Measurements from ENCODE around the gene SPON1. TPM values are rescaled to one million over a fixed set of nuclear protein-coding genes. Genes with fewer than 3 reads are reported as not detected.
"Not testable (repeated sequence)": the region's sequence is repeated elsewhere in the genome, so short reads cannot be mapped to it uniquely, and the experiment has no call there.

The SPON1 gene
- total RNA-seq, 1 donor from 2014 or later, result not detected

DNA sequence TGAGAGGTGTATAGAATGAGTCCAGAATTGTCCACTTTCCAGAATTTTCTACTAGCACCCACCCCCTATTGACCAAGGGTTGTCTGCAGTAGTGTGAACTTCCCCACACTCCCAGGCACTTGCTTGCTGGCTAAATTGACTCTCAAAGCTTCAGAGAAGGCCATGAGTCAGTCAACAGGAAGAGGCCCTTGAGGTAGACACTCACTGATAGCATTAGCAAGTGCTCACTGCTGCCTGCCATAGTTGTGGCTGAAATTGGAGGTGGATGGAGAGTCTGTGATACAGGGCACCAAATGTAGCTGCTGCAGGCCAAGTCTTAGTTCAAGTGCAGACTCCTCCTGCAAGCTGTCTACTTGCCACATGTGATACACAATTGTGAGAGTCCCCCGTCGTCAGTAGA is 156.8 kb downstream of the SPON1 start:
- DNase-seq (ENCODE audit: low read depth, low spot score), result no peak

DNA sequence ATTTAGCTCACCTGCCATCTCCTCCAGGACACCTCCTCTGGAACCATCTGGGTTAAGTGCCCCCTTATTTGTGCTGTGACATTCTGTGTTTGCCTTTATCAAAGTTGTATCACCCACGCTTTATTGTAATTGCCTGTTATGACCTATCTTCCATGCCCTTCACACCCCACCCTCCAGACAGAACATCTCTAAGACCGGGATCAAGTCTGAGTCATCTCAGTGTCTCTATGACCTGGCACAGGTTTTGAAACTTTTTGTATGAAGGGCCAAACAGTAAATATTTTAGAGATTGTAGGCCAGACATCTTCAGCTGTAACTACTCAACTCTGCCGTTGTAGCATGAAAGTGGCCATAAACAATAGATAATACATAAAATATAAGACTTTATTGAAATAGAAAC is 161.8 kb downstream of the SPON1 start:
- DNase-seq (ENCODE audit: low read depth, low spot score), result no peak

DNA sequence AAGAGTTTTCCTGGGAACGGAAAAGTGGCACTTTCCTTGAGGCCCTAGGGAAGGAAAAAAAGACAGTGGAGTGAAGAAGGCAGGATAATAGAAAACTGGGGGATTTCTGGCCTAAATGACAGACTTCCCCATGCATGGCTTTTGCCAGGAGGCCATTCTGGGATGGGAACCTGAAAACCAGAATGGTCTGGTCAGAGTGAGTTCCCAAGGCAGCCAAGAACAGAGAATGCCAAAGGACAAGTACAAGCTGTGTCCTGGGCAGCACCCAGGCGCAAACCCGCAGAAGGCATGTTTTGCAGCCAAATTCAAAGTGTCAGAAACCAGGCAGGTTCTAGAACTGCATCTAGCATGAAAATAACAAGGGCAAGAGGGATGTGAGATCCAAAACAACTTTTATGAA is 162.4 kb downstream of the SPON1 start:
- no peak for DNase-seq (ENCODE audit: low read depth, low spot score)

DNA sequence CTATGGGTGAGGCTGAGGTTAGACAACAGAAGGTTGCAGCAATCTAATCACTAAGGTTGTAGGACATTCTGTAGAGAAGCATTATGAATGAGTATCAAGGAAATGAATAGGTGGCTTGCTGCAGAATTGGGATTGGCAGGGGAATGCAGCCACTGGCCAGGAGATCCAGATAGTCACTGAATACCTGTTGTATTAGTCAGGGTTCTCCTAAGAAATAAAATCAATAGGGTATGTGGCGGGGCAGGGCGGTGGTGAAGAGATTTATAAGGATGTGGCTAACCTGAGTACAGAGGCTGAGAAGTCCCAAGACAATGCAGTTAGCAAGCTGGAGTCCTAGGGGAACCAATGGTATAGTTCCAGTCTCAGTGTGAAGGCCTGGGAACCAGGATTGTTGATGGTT is 163.0 kb downstream of the SPON1 start:
- no peak for DNase-seq (ENCODE audit: low read depth, low spot score)

DNA sequence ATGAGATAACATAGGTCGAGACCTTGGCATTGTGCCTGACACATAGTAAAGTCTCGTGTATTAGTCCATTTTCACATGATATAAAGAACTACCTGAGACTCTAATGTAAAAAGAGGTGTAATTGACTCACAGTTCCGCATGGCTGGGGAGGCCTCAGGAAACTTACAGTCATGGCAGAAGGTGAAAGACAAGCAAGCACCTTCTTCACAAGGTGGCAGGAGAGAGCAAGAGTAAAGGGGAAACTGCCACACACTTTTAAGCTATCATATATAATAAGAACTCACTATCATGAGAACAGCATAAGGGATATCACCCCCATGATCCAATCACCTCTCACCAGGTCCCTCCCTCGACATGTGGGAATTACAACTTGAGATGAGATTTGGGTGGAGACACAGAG is 165.2 kb downstream of the SPON1 start:
- DNase-seq (ENCODE audit: low read depth, low spot score), result no peak

DNA sequence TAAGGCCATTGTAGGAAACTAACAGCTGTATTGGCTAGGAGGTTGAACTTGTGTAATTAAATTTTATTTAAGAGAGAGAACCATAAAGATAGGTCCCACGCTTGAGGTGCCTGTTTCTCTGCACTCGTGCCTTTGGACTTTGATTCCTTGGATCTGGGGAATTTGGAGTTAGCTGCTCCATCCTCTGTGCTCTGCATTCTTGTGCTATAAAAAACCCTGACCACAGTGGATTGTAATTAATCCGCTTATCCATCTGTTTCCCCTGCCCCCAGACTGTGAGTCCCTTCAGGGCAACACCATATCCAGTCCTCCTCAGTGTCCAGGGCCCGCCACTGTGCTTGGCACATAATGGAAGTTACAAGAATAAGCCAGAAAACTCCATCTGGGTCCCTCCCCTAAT is 169.8 kb downstream of the SPON1 start:
- DNase-seq (ENCODE audit: low read depth, low spot score), result no peak

DNA sequence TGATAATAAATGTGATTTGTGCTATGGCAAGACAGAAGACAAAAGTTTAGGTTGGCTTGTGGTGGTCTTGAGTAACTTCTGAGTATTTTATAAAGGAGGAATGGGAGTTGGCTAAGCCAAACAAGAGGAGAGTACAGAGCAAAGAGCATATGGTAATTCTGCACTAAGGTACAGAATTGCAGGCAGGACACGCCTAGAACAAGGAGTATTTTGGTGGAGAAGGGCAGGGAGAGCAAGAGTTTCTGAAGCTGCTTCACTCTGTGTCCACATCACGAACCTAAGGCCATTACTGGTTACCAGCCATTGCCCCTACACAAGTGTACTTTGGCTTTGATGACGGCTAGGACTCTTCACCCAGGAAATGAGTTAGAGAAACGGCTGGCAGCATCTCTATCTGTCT is 170.9 kb downstream of the SPON1 start:
- DNase-seq (ENCODE audit: low read depth, low spot score), result no peak

DNA sequence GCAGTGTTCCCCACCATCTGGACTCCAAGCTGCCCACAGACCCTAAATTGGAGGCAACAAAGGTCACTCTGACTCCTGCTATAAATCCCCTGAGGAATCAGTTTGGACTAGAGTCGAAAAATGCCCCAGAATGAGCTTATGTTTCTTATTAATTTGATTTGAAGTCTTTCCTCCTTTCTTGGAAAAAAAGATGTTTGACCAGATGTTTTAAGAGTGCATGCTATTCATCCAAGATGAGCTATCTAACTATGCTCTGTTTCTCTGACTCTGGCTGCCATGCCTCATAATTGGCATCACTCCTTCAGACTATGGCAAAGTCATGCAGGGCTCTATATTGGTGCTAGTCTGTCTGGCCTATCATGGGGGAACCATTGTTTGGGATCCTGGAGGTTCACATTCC is 174.0 kb downstream of the SPON1 start:
- no peak for DNase-seq (ENCODE audit: low read depth, low spot score)

DNA sequence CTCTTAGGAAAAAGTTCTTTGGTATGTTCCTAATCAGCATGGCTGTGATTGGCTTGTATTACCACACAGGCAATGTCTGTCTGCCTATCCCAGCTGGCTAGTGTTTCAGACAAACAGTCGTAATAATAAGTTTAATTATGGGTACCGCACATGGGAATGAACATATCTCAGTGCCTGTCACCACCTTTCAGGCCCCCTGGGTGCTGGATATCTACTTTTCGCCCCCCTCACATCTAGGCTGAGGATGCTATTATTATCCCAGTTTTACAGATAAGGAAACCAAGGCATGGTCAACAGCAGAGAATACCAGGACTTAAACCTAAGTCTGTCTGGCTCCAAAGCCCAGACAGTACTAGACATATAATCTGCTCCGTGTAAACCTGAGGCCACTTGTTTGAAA is 174.8 kb downstream of the SPON1 start:
- DNase-seq (ENCODE audit: low read depth, low spot score), result no peak

DNA sequence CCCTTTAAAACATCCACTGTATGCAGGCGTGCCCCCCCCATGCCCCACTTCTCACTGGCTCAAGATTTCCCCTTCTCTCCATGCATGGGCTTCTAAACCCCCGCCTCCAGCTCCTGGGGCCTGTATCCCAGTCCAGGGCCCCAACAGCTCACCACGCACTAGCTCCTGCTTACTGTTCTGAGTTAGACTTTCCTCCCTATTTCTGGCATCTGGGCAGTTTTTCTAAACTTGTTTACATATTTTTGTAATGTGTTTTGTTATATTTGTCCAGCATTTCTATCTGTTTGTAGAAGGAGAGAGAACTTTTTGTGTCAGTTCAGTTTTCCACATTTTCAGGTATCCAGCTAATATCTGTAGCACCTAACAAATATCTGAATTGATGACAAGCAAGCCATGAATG is 178.5 kb downstream of the SPON1 start:
- DNase-seq (ENCODE audit: low read depth, low spot score), result no peak

DNA sequence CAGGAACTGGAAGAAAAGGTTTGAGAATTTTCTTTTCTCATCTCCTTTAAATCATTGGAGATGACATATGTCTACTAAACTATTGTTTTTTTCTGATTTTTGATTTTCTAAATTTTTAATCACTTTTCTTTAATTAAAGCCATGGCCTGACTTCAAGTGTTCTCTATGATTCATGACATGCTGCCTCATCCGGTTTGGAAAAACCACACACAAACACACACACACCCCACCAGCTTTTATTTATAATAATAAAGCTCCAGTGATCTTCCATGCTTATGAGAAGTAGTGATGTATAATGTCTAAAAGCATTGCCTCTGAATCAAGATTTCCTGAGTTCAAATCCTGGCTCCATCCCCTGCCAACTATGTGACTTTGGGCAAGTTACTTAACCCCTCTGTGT is 179.2 kb downstream of the SPON1 start:
- no peak for DNase-seq (ENCODE audit: low read depth, low spot score)

DNA sequence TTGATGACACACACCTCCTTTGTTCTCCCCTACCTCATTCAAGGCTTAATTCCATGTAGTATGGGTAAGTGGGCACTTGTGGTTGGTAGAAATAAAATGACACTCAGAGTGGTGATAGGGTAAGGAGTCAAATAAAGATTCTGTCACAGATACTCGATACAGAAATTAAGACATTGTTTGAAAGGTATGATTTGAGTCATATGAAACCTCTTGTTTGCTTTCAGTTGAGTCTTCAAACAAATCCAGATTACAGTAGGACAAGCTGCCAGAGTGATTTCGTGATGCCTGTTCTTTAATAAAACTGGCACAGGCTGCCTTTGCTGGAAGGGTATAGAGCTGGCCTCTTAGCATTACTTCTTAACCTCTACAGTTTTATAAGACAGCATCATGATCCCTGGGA is 182.4 kb downstream of the SPON1 start:
- no peak for DNase-seq (ENCODE audit: low read depth, low spot score)

DNA sequence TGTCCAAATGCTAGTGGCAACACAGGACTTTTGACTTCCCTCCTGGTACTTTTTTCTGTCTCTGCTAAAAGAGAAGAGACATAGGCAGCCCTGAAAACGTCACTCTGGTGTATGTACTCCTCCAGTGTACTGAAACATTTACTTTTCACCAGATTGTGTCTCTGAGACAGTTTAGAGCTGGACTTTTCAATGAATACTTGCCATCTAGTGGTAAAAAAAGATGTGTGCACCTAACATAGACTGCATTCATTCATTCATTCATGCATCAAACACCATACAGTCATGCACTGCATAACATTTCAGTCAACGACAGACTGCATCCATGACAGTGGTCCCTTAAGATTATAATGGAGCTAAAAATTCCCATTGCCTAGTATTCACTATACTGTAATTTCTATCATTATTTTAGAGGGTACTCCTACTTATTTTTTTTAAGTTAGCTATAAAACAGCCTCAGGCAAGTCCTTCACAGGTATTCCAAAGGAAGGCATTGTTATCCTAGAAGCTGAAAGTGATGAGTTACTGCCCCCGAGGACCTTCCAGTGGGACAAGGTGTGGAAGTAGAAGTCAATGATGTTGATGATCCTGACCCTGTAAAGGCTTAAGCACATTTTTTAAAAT is 186.2 kb downstream of the SPON1 start:
- no peak for DNase-seq (ENCODE audit: low read depth, low spot score)

DNA sequence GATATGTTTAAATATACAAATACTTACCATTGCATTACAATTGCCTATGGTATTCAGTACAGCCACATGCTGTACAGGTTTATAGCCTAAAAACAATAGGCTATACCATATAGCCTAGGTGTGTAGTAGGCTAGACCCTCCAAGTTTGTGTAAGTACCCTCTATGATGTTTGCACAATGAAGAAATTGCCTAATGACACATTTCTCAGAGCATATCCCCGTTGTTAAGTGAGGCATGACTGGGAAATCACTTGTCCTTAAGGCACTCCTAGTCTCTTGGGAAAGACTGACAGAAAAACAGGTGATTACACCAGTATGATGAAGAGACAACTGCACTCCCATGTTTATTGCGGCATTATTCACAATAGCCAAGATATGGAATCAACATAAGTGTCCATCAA is 187.2 kb downstream of the SPON1 start:
- DNase-seq (ENCODE audit: low read depth, low spot score), result no peak

DNA sequence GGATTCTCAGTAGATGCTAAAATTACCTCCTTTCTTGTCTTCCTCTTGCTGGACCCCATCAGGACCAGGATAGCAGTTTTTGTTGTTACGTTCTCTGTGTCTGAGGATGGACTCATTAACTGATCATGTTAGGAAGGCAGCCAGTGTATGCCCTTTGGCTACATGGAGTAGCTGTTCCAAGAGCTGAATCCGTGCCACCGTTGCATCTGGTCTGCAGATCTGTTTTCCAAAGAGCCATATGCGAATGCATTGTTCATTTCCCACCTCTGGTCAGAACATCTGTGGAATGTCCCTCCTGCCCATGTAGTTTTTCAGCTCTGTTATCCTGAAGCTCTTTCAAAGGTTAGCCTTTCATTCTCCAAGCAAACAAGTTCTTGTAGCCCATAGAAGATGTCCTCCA is 188.4 kb downstream of the SPON1 start:
- no peak for DNase-seq (ENCODE audit: low read depth, low spot score)

DNA sequence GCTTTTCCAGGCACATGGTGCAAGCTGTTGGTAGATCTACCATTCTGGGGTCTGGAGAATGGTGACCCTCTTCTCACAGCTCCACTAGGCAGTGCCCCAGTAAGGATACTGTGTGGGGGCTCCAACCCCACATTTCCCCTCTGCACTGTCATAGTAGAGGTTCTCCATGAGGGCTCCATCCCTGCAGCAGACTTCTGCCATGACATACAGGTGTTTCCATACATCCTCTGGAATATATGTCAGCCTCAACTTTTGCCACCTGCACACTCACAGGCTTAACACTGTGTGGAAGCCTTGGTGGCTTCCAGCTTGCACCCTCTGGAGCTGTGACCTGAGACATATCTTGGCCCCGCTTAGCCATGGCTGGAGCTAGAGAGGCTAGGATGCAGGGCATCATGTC is 191.6 kb downstream of the SPON1 start:
- not testable (repeated sequence) for DNase-seq (ENCODE audit: low read depth, low spot score)

DNA sequence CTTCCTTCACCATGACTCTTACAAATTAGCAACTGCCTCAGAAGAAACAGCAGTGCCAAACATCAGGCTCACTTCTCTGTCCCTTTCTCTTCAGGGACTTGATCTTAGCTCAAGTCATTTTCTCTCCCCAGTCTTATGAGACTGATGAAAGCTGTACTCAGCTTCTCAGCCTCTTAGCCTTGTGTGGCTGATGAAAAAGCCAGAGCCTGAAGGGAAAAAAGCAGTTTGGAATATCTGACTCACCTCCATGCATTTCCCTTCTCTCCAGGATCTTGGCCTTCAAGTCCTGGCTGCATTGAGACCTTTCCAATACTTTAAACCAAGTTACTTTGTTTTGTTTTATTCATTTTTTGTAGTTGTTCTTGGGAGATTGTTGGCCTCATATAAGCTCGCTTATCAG is 195.9 kb downstream of the SPON1 start:
- DNase-seq (ENCODE audit: low read depth, low spot score), result no peak

DNA sequence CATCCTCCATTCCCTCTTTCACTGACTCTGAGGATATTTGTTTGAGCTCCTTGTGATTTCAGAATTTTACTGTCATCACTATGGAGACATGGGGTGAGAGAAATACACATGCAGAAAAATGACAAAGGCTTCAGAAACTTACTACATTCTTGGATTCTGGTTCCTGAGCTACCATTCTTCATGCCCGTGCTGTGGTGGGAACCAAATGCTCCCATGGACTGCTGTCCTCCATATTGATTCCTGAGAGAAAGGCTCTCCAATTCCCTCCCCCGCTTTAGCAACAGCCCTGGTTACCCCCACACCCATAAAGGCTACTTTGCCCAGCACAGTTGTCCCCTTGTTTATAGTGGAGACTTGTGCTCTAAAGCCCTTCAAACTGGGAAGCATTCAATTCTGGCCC is 201.1 kb downstream of the SPON1 start:
- DNase-seq (ENCODE audit: low read depth, low spot score), result no peak

DNA sequence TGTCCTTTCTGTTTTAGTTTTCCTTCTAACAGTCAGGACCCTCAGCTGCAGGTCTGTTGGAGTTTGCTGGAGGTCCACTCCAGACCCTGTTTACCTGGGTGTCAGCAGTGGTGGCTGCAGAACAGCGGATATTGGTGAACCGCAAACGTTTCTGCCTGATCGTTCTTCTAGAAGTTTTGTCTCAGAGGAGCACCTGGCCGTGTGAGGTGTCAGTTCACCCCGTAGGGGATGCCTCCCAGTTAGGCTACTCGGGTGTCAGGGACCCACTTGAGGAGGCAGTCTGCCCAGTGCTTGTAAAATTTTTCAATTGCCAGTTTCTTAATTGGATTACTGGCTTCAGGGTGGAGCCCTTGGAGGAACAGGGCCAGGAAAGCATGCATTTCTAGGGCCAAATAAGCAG is 211.2 kb downstream of the SPON1 start:
- not testable (repeated sequence) for DNase-seq (ENCODE audit: low read depth, low spot score)

DNA sequence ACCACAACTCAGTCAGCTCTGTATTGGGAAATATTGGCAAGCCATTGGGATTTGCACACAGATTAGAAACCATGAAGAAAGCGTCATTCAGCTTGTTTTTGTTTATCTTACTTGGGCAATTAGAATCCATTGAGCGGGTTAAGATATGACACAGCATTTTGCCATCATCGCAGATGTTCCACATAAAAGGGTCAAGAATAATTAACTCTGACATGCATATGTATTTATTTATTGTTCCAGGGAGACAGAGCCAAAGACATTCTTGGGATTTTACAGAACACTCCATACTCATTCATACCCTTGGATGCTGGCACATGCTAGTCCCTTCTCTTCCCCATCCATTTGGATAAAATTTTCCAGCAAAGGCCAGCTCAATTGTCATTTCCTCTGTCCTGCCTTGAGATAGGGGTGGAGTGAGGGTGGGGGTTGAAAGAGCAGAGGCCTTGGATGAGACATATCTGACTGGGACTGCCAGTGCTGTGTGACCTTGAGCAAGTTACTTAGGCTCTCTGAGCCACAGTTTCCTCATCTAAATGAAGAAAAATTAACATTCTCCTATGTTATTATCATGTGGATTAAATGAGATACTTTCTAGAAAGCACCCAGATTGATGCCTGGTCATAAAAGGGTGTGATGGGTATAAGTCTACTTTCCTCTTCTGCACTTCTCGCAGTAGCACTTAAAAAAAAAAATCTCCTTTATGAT is 216.7 kb downstream of the SPON1 start:
- DNase-seq (ENCODE audit: low read depth, low spot score), result no peak

DNA sequence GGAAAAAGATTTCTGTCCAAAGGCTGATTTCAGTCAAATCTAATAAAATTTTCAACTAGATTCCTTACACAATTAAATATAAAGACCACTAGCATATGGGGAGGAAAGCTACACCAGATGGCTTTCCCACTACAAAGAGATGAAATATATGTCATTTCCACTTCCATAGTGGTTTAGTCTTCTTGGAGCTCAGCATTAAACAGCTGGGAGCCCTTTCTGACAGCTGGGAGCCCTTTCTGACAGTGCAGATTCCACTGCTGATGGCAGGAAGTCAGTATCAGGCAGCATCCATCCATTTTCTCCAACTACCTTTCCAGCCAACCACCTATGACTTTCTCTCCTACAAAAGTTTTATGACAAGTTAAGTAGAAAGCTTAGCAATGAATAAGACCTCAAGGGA is 218.6 kb downstream of the SPON1 start:
- no peak for DNase-seq (ENCODE audit: low read depth, low spot score)

DNA sequence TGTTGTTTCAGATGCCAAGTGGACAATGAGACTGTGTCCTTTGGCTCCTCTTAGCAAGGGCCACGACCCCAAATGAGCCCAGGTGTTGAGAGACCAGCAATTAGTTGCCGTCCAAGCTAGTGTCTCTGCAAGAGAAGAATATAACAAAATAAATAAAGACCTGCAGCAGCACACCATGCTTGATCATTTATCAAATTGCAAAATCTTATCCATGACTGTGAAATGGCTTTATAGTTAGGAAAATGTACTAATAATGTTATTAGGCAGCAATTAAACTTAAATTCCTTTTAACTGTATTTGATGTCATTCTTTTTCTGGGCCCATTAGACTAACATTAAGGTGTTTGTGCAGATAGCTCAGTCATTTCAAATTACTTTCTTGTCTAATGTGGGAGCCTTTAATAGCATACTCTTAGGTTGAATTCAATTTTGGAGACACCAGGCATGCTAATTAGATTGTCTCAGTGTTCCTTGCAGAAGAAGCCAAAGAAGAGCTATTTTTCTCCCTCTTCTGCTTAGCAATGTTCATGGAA is 220.4 kb downstream of the SPON1 start:
- DNase-seq (ENCODE audit: low read depth, low spot score), result no peak

Measured in pulmonary artery endothelial cell (primary cell).